Measurements from ENCODE around the gene SLC25A38. TPM values are rescaled to one million over a fixed set of nuclear protein-coding genes. Genes with fewer than 3 reads are reported as not detected.

The SLC25A38 gene
- total RNA-seq, 4 donors from 2014 or later, result 20.3 to 45.7 (median 36.1) TPM

GRCh38 chr3:39372833-39373232 lies 10.3 kb upstream of the SLC25A38 start:
- Histone ChIP-seq H3K27ac (replicated peaks in 1 of 4) (no peak overlapping the region), H3K4me1 (no peaks in the 10 kb centered on the region), H3K9me3 (peaks cover 0 to 3% (median 0%) of the 10 kb centered on the region in 4 donors), H3K4me3 (no peak overlapping the region), H3K27me3 (no peaks in the 10 kb centered on the region), H3K36me3 (no peaks in the 10 kb centered on the region)
- intact Hi-C loops (cut with DNase I), result no loop called here
- TF ChIP-seq EP300 (IDR thresholded peaks at IDR 0.05) (no peak), POLR2A (IDR thresholded peaks at IDR 0.05; ENCODE audit: low read depth) (no peak), POLR2AphosphoS5 (IDR thresholded peaks at IDR 0.05) (no peak), CTCF (IDR thresholded peaks at IDR 0.05) (no peak)
- DNase-seq (ENCODE audit: extremely low spot score), result no peak

- no peaks in the 10 kb centered on the region for H3K27me3 ChIP-seq
- no peak overlapping the region for H3K4me3 ChIP-seq
- intact Hi-C loops (cut with DNase I), result no loop called here
- no peak for DNase-seq (ENCODE audit: extremely low spot score)
- 63% methylated on average over 5 of the region's 5 CpGs for WGBS
- no peak for TF ChIP-seq CTCF (IDR thresholded peaks at IDR 0.05)
- no peak for TF ChIP-seq POLR2A (IDR thresholded peaks at IDR 0.05; ENCODE audit: low read depth)
- TF ChIP-seq EP300 (IDR thresholded peaks at IDR 0.05), result no peak
- TF ChIP-seq POLR2AphosphoS5 (IDR thresholded peaks at IDR 0.05), result no peak
- H3K27ac ChIP-seq (replicated peaks in 1 of 4), result no peak overlapping the region
- H3K4me1 ChIP-seq, result no peaks in the 10 kb centered on the region
- H3K9me3 ChIP-seq, result no peaks in the 10 kb centered on the region
- no peaks in the 10 kb centered on the region for H3K36me3 ChIP-seq
These were observed 6.1 kb upstream of the SLC25A38 start for GRCh38 chr3:39376959-39377634.

GRCh38 chr3:39378088-39378487 lies 5.1 kb upstream of the SLC25A38 start:
- H3K36me3 ChIP-seq, result no peaks in the 10 kb centered on the region
- intact Hi-C loops (cut with DNase I), result no loop called here
- no peak overlapping the region for H3K27ac ChIP-seq (replicated peaks in 1 of 4)
- no peaks in the 10 kb centered on the region for H3K9me3 ChIP-seq
- 37% methylated on average over 4 of the region's 4 CpGs for WGBS
- H3K4me3 ChIP-seq, result no peak overlapping the region
- no peaks in the 10 kb centered on the region for H3K27me3 ChIP-seq
- peaks cover 3 to 9% (median 8%) of the 10 kb centered on the region in 4 donors for H3K4me1 ChIP-seq
- TF ChIP-seq CTCF (IDR thresholded peaks at IDR 0.05) (peak in 2 of 3 experiments; percentile 8 to 45), EP300 (IDR thresholded peaks at IDR 0.05) (no peak)
- no peak for DNase-seq (ENCODE audit: extremely low spot score)

- WGBS, result 94% methylated on average over 8 of the region's 10 CpGs
- no peak for DNase-seq (ENCODE audit: extremely low spot score)
- H3K27ac ChIP-seq (replicated peaks in 1 of 4), result no peak overlapping the region
- H3K27me3 ChIP-seq, result no peaks in the 10 kb centered on the region
- no peaks in the 10 kb centered on the region for H3K36me3 ChIP-seq
- peaks cover 3 to 9% (median 9%) of the 10 kb centered on the region in 4 donors for H3K4me1 ChIP-seq
- no peaks in the 10 kb centered on the region for H3K9me3 ChIP-seq
- TF ChIP-seq POLR2AphosphoS5 (IDR thresholded peaks at IDR 0.05) (no peak), EP300 (IDR thresholded peaks at IDR 0.05) (no peak)
- intact Hi-C loops (cut with DNase I), result no loop called here
- H3K4me3 ChIP-seq, result no peak overlapping the region
These were observed 4.0 kb upstream of the SLC25A38 start for GRCh38 chr3:39378957-39379777.

GRCh38 chr3:39379778-39380155 lies 3.4 kb upstream of the SLC25A38 start:
- no peak overlapping the region for H3K27ac ChIP-seq (replicated peaks in 1 of 4)
- no peaks in the 10 kb centered on the region for H3K9me3 ChIP-seq
- no peak overlapping the region for H3K4me3 ChIP-seq
- no peaks in the 10 kb centered on the region for H3K36me3 ChIP-seq
- WGBS, result 90% methylated on average over 5 of the region's 5 CpGs
- peaks cover 8 to 14% (median 13%) of the 10 kb centered on the region in 4 donors for H3K4me1 ChIP-seq
- DNase-seq (ENCODE audit: extremely low spot score), result no peak
- H3K27me3 ChIP-seq, result no peaks in the 10 kb centered on the region
- intact Hi-C loops (cut with DNase I), result no loop called here
- TF ChIP-seq POLR2AphosphoS5 (IDR thresholded peaks at IDR 0.05), result no peak
- no peak for TF ChIP-seq CTCF (IDR thresholded peaks at IDR 0.05)
- no peak for TF ChIP-seq POLR2A (IDR thresholded peaks at IDR 0.05; ENCODE audit: low read depth)
- no peak for TF ChIP-seq EP300 (IDR thresholded peaks at IDR 0.05)

All from esophagus muscularis mucosa (tissue), 4 donors.